SK-N-MC (cell line): Measurements from ENCODE around the gene S100G.

Source experiments
- EZH2 ChIP-seq: fragments of 200-600 bp; sonication (generic); IDR thresholded peaks from one replicate; pipeline ENCODE4 v1.6.1; 2017; ENCODE audit warnings: antibody characterized with exemption
- FOXP2 ChIP-seq: optimal IDR thresholded peaks from 2 replicates; pipeline ENCODE3; 2011; ENCODE audit warnings: mild to moderate bottlenecking, moderate library complexity; ENCODE audit not compliant: insufficient read depth; ENCODE audit errors: extremely low read length, control extremely low read depth
- POLR2AphosphoS5 ChIP-seq: IDR thresholded peaks from 2 replicates; pipeline ENCODE4 v1.6.1; 2012; ENCODE audit warnings: mild to moderate bottlenecking, low read depth, low read length, borderline replicate concordance

GRCh38 chrX:16659321-16659720 lies 9.4 kb downstream of the S100G start:
- TF ChIP-seq POLR2AphosphoS5 (no peak), EZH2 (no peak), FOXP2 (no peak)
